ENCODE data around the gene CARMIL1. TPM values are rescaled to one million over a fixed set of nuclear protein-coding genes. Genes with fewer than 3 reads are reported as not detected.
A peak's percentile ranks its signal among the peaks of the same experiment; 100 is the strongest.

Gene CARMIL1
- total and polyA plus RNA-seq, 2 donors from 2014 or later, result 22.3 to 51.1 TPM

DNA sequence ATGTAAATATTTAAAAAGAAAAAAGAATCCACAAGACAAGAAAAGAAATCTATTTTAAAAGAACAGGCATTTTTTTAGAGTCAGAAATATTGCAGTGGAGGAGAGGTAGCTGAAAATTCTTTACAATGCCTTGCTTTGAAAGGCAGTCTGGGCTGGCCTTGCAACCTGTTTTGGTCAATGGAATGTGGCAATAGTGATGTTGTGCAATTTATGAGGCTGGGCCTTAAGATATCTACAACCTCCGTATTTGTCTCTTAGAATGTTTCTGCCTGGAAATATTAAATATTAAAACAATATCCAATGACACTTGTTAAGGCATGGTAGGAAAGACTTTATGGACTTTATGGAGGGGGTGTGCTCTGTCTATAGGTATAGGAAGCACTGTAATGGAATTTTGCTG lies 358.0 kb downstream of the CARMIL1 start:
- H3K36me3 ChIP-seq (ENCODE audit: control insufficient read depth in 2 of 3, insufficient read depth in 3 of 3, low read length in 3 of 3), result no peaks in the 10 kb centered on the region
- TF ChIP-seq, protein P1, sequence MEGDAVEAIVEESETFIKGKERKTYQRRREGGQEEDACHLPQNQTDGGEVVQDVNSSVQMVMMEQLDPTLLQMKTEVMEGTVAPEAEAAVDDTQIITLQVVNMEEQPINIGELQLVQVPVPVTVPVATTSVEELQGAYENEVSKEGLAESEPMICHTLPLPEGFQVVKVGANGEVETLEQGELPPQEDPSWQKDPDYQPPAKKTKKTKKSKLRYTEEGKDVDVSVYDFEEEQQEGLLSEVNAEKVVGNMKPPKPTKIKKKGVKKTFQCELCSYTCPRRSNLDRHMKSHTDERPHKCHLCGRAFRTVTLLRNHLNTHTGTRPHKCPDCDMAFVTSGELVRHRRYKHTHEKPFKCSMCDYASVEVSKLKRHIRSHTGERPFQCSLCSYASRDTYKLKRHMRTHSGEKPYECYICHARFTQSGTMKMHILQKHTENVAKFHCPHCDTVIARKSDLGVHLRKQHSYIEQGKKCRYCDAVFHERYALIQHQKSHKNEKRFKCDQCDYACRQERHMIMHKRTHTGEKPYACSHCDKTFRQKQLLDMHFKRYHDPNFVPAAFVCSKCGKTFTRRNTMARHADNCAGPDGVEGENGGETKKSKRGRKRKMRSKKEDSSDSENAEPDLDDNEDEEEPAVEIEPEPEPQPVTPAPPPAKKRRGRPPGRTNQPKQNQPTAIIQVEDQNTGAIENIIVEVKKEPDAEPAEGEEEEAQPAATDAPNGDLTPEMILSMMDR (IDR thresholded peaks at IDR 0.05; ENCODE audit: borderline replicate concordance, extremely low read depth, insufficient read depth), result no peak
- intact Hi-C loops (cut with DNase I), result no loop called here
- DNase-seq (no peak), FAIRE-seq (no peak)
- no peaks in the 10 kb centered on the region for H3K27me3 ChIP-seq (ENCODE audit: control insufficient read depth, insufficient read depth, low read length)
- H3K4me3 ChIP-seq (ENCODE audit: low read length in 3 of 3), result no peak overlapping the region
- H3K27ac ChIP-seq (ENCODE audit: low read depth in 2 of 2, low read length in 2 of 2), result no peak overlapping the region
- no peak overlapping the region for H3K9ac ChIP-seq (ENCODE audit: low read length in 3 of 3)
- H3K9me3 ChIP-seq (ENCODE audit: control insufficient read depth in 2 of 3, insufficient read depth in 1 of 3, low read length in 3 of 3), result no peaks in the 10 kb centered on the region
- peaks cover 0 to 15% (median 0%) of the 10 kb centered on the region in 3 donors for H3K4me1 ChIP-seq (ENCODE audit: control insufficient read depth in 2 of 3, insufficient read depth in 2 of 3, low read depth in 1 of 3, low read length in 3 of 3)

DNA sequence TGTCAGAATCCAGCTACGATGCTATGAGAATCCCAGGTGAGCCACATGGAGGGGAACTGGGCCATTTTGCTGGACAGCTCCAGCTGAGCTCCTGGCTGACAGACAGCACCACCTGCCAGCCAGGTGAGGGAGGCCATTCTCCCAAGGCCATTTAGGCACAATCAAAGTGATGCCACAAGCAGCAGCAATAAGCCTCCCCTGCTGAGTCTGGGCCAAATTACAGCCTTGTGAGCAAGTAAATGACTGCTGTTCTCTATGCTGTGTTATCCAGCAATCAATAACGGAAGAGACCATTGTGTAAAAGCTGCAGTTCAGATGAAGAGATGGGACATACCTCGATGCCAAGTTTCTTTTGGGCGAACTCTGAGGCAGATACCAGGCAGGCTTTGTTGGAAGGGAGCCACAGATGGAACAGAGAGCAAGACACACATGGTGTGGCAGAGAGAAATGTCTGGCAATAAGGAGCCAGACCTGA lies 358.8 kb downstream of the CARMIL1 start:
- no peak overlapping the region for H3K9ac ChIP-seq (ENCODE audit: low read length in 3 of 3)
- DNase-seq (peak in 3 of 5 donors; percentile 19 to 34 (median 22)), FAIRE-seq (no peak)
- peaks cover 0 to 15% (median 5%) of the 10 kb centered on the region in 3 donors for H3K4me1 ChIP-seq (ENCODE audit: control insufficient read depth in 2 of 3, insufficient read depth in 2 of 3, low read depth in 1 of 3, low read length in 3 of 3)
- H3K36me3 ChIP-seq (ENCODE audit: control insufficient read depth in 2 of 3, insufficient read depth in 3 of 3, low read length in 3 of 3), result no peaks in the 10 kb centered on the region
- intact Hi-C loops (cut with DNase I), result no loop called here
- TF ChIP-seq, protein P1 (IDR thresholded peaks at IDR 0.05; ENCODE audit: borderline replicate concordance, extremely low read depth, insufficient read depth), result no peak
- H3K27ac ChIP-seq (ENCODE audit: low read depth in 2 of 2, low read length in 2 of 2), result no peak overlapping the region
- H3K4me3 ChIP-seq (ENCODE audit: low read length in 3 of 3), result no peak overlapping the region
- no peaks in the 10 kb centered on the region for H3K9me3 ChIP-seq (ENCODE audit: control insufficient read depth in 2 of 3, insufficient read depth in 1 of 3, low read length in 3 of 3)
- H3K27me3 ChIP-seq (ENCODE audit: control insufficient read depth, insufficient read depth, low read length), result no peaks in the 10 kb centered on the region

DNA sequence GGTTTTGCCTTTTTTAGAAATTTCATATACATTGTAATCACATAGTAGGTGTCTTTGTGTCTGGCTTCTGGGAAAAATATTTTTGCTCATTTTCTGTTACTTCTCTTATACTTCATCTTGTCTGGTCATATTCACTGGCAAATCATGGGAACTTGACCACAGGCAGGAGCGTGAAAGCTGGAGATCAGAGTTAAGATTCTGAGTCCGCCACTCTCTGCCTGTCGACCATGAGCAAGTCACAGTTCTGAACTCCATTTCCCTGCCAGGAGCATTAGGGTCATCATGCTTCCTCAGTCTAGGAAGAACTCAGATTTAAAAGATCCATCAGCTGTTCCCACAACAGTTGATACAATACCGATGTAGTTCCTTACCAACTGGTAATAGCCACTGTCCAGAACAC lies 360.5 kb downstream of the CARMIL1 start:
- FAIRE-seq, result no peak
- Histone ChIP-seq H3K9ac (ENCODE audit: low read length in 3 of 3) (no peak overlapping the region), H3K4me3 (ENCODE audit: low read length in 3 of 3) (no peak overlapping the region), H3K36me3 (ENCODE audit: control insufficient read depth in 2 of 3, insufficient read depth in 3 of 3, low read length in 3 of 3) (no peaks in the 10 kb centered on the region), H3K27ac (ENCODE audit: low read depth in 2 of 2, low read length in 2 of 2) (no peak overlapping the region), H3K9me3 (ENCODE audit: control insufficient read depth in 2 of 3, insufficient read depth in 1 of 3, low read length in 3 of 3) (no peaks in the 10 kb centered on the region), H3K4me1 (ENCODE audit: control insufficient read depth in 2 of 3, insufficient read depth in 2 of 3, low read depth in 1 of 3, low read length in 3 of 3) (peaks cover 0 to 15% (median 5%) of the 10 kb centered on the region in 3 donors), H3K27me3 (ENCODE audit: control insufficient read depth, insufficient read depth, low read length) (no peaks in the 10 kb centered on the region)
- TF ChIP-seq, protein P1 (IDR thresholded peaks at IDR 0.05; ENCODE audit: borderline replicate concordance, extremely low read depth, insufficient read depth), result no peak
- intact Hi-C loops (cut with DNase I), result no loop called here
- DNase-seq, result no peak

DNA sequence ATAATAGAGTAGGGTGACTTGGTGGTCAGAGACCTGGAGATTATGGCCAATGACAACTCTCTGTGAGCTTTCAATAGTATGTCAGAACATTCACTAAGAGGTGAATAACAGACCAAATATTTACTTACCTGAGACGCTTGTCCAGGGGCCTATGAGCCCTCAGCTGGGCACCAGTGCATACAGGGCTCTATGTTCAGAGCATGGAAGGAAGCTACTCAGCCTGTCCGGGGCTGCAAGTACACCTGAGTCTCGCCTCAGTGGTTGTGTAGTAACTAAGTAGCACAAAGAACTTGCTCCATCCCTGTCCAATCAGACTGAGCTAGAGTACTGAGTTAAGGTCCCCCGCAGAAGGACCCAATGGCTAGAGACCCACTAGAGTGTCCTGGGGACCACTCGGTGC lies 361.3 kb downstream of the CARMIL1 start:
- no peak overlapping the region for H3K9ac ChIP-seq (ENCODE audit: low read length in 3 of 3)
- no peaks in the 10 kb centered on the region for H3K27me3 ChIP-seq (ENCODE audit: control insufficient read depth, insufficient read depth, low read length)
- H3K4me3 ChIP-seq (ENCODE audit: low read length in 3 of 3), result no peak overlapping the region
- H3K36me3 ChIP-seq (ENCODE audit: control insufficient read depth in 2 of 3, insufficient read depth in 3 of 3, low read length in 3 of 3), result no peaks in the 10 kb centered on the region
- DNase-seq (no peak), FAIRE-seq (no peak)
- H3K4me1 ChIP-seq (ENCODE audit: control insufficient read depth in 2 of 3, insufficient read depth in 2 of 3, low read depth in 1 of 3, low read length in 3 of 3), result peaks cover 0 to 15% (median 5%) of the 10 kb centered on the region in 3 donors
- TF ChIP-seq, protein P1 (IDR thresholded peaks at IDR 0.05; ENCODE audit: borderline replicate concordance, extremely low read depth, insufficient read depth), result no peak
- intact Hi-C loops (cut with DNase I), result no loop called here
- H3K9me3 ChIP-seq (ENCODE audit: control insufficient read depth in 2 of 3, insufficient read depth in 1 of 3, low read length in 3 of 3), result no peaks in the 10 kb centered on the region
- H3K27ac ChIP-seq (ENCODE audit: low read depth in 2 of 2, low read length in 2 of 2), result peak overlapping the region in 1 of 2 donors; percentile 43

Data from kidney (tissue), 14 donors.